DOHH2 (cell line): ENCODE data around the gene CCL11.

ENCODE experiments used
- H3F3A ChIP-seq: fragments of 200-600 bp; sonication (generic), shearing (Covaris generic); 2 replicates; pipeline ENCODE4 v1.6.0; 2016; ENCODE audit warnings: antibody characterized with exemption, mild to moderate bottlenecking; ENCODE audit not compliant: control insufficient read depth, insufficient read depth
- H3K27ac ChIP-seq: fragments of 200-600 bp; sonication (generic); 2 replicates; pipeline ENCODE4 v1.5.1; 2014; ENCODE audit warnings: low read depth, mild to moderate bottlenecking, low read length, moderate library complexity
- H3K27me3 ChIP-seq: fragments of 200-600 bp; sonication (generic); 2 replicates; pipeline ENCODE4 v1.6.1; 2014; ENCODE audit warnings: mild to moderate bottlenecking, low read length, mixed read lengths; ENCODE audit not compliant: control insufficient read depth
- H3K36me3 ChIP-seq: fragments of 200-600 bp; sonication (generic); 2 replicates; pipeline ENCODE4 v1.6.1; 2014; ENCODE audit warnings: mild to moderate bottlenecking, low read length, moderate library complexity, mixed read lengths; ENCODE audit not compliant: control insufficient read depth
- H3K4me1 ChIP-seq: fragments of 200-600 bp; sonication (generic); 2 replicates; pipeline ENCODE4 v1.6.1; 2014; ENCODE audit warnings: mild to moderate bottlenecking, low read length, mixed read lengths; ENCODE audit not compliant: control insufficient read depth
- H3K4me2 ChIP-seq: fragments of 200-600 bp; sonication (generic); 2 replicates; pipeline ENCODE4 v1.6.0; 2014; ENCODE audit warnings: mild to moderate bottlenecking, low read length, moderate library complexity
- H3K4me3 ChIP-seq: fragments of 200-600 bp; sonication (generic); 2 replicates; pipeline ENCODE4 v1.5.1; 2014; ENCODE audit warnings: mild to moderate bottlenecking, low read length, mixed read lengths
- H3K79me2 ChIP-seq: fragments of 200-600 bp; sonication (generic); 2 replicates; pipeline ENCODE4 v1.6.1; 2014; ENCODE audit warnings: mild to moderate bottlenecking, low read length, mixed read lengths; ENCODE audit not compliant: control insufficient read depth
- H3K9me2 ChIP-seq: fragments of 200-600 bp; sonication (generic); replicated peaks from 2 replicates; pipeline ENCODE4 v1.6.1; 2014; ENCODE audit warnings: mild to moderate bottlenecking, low read length, mixed read lengths; ENCODE audit not compliant: control insufficient read depth
- H3K9me3 ChIP-seq: fragments of 200-600 bp; sonication (generic); 2 replicates; pipeline ENCODE4 v1.6.1; 2014; ENCODE audit warnings: antibody characterized with exemption, low read length, mixed read lengths; ENCODE audit not compliant: control insufficient read depth, insufficient read depth
- H4K20me1 ChIP-seq: fragments of 200-600 bp; sonication (generic); 2 replicates; pipeline ENCODE4 v1.6.0; 2014; ENCODE audit warnings: low read depth, mild to moderate bottlenecking, antibody characterized with exemption, low read length, moderate library complexity; ENCODE audit not compliant: control insufficient read depth, insufficient read depth
- EZH2phosphoT487 ChIP-seq: fragments of 200-600 bp; sonication (generic); IDR thresholded peaks from 2 replicates; pipeline ENCODE4 v1.6.1; 2017; ENCODE audit warnings: borderline replicate concordance, mild to moderate bottlenecking, antibody characterized with exemption, low read length, moderate library complexity, mixed read lengths
- TF ChIP-seq, protein P1 (sequence below): fragments of 200-600 bp; sonication (generic); IDR thresholded peaks from one replicate; pipeline ENCODE4 v1.5.1; 2014; ENCODE audit warnings: antibody characterized with exemption, mild to moderate bottlenecking, low read depth, low read length; ENCODE audit not compliant: poor library complexity, severe bottlenecking

CCL11 gene

GRCh38 chr17:34245351-34245905 lies 40.1 kb upstream of the CCL11 start:
- Histone ChIP-seq H4K20me1 (no peaks in the 10 kb centered on the region), H3K4me1 (peaks cover 7% of the 10 kb centered on the region), H3K27me3 (no peaks in the 10 kb centered on the region), H3K4me3 (no peak overlapping the region), H3K9me3 (no peaks in the 10 kb centered on the region), H3F3A (no peaks in the 10 kb centered on the region), H3K79me2 (no peaks in the 10 kb centered on the region), H3K27ac (no peak overlapping the region), H3K9me2 (no peaks in the 10 kb centered on the region), H3K36me3 (no peaks in the 10 kb centered on the region), H3K4me2 (no peak overlapping the region)
- TF ChIP-seq, protein P1, sequence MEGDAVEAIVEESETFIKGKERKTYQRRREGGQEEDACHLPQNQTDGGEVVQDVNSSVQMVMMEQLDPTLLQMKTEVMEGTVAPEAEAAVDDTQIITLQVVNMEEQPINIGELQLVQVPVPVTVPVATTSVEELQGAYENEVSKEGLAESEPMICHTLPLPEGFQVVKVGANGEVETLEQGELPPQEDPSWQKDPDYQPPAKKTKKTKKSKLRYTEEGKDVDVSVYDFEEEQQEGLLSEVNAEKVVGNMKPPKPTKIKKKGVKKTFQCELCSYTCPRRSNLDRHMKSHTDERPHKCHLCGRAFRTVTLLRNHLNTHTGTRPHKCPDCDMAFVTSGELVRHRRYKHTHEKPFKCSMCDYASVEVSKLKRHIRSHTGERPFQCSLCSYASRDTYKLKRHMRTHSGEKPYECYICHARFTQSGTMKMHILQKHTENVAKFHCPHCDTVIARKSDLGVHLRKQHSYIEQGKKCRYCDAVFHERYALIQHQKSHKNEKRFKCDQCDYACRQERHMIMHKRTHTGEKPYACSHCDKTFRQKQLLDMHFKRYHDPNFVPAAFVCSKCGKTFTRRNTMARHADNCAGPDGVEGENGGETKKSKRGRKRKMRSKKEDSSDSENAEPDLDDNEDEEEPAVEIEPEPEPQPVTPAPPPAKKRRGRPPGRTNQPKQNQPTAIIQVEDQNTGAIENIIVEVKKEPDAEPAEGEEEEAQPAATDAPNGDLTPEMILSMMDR, result no peak
- no peak for TF ChIP-seq EZH2phosphoT487

DNA sequence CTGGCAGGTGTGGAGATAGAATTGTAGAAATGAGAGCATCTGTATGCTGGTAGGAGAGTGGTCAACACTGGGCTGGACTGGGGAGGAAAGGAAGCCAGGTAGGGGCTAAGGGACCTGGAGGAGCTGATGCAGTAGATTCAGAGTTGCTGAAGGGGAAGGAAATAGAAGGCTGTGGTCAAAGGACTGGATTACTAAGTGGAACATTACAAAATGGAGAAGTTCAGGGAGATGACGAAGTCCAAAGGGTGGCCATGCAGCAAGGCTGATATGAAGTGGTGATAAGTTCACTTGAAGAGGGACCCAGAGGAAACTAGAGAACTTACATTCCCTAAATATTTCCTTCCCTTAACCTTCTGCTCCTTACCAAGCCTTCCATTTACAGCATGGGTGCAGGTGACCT lies 39.1 kb upstream of the CCL11 start:
- Histone ChIP-seq H3K27me3 (no peaks in the 10 kb centered on the region), H3K4me1 (peaks cover 7% of the 10 kb centered on the region), H3K36me3 (no peaks in the 10 kb centered on the region), H3K79me2 (no peaks in the 10 kb centered on the region), H3K27ac (no peak overlapping the region), H3K4me3 (no peak overlapping the region), H3K9me3 (no peaks in the 10 kb centered on the region), H3F3A (no peaks in the 10 kb centered on the region), H3K4me2 (no peak overlapping the region), H4K20me1 (no peaks in the 10 kb centered on the region), H3K9me2 (no peaks in the 10 kb centered on the region)
- TF ChIP-seq, protein P1, result no peak
- no peak for TF ChIP-seq EZH2phosphoT487

GRCh38 chr17:34246881-34247280 lies 38.7 kb upstream of the CCL11 start:
- no peak for TF ChIP-seq EZH2phosphoT487
- TF ChIP-seq, protein P1, result no peak
- Histone ChIP-seq H3K4me1 (peaks cover 7% of the 10 kb centered on the region), H3K4me2 (no peak overlapping the region)

More at GRCh38 chr17:34246881-34247280, 38.7 kb upstream of the CCL11 start:
- Histone ChIP-seq H3K36me3 (no peaks in the 10 kb centered on the region), H3K79me2 (no peaks in the 10 kb centered on the region), H3K9me2 (no peaks in the 10 kb centered on the region), H3K4me3 (no peak overlapping the region), H3K9me3 (no peaks in the 10 kb centered on the region), H3K27ac (no peak overlapping the region), H3K27me3 (no peaks in the 10 kb centered on the region), H3F3A (no peaks in the 10 kb centered on the region), H4K20me1 (no peaks in the 10 kb centered on the region)
